SK-N-SH treated with all-trans-retinoic acid at 6 μM for 48 hours (cell line): ENCODE results near the gene ANKS6.

Source experiments
- BACH2 ChIP-seq: fragments of 250-450 bp; sonication (Bioruptor Pico); IDR thresholded peaks from 2 replicates; pipeline ENCODE4 v1.9.0; 2021; ENCODE audit warnings: mild to moderate bottlenecking, borderline replicate concordance
- GLIS3 ChIP-seq: fragments of 250-450 bp; sonication (Bioruptor Pico); IDR thresholded peaks from 2 replicates; pipeline ENCODE4 v1.5.0; 2020; ENCODE audit warnings: mild to moderate bottlenecking, moderate library complexity
- ISL1 ChIP-seq: fragments of 250-450 bp; sonication (Bioruptor Pico); IDR thresholded peaks from 2 replicates; pipeline ENCODE4 v2.1.2; 2022; ENCODE audit warnings: mild to moderate bottlenecking, moderate library complexity
- PPARA ChIP-seq: fragments of 250-450 bp; sonication (Bioruptor Pico); IDR thresholded peaks from 2 replicates; pipeline ENCODE4 v1.5.0; 2020; ENCODE audit warnings: mild to moderate bottlenecking, borderline replicate concordance
- RARB ChIP-seq: fragments of 250-450 bp; sonication (Bioruptor Pico); IDR thresholded peaks from 2 replicates; pipeline ENCODE4 v1.8.0; 2021; ENCODE audit warnings: mild to moderate bottlenecking, moderate library complexity
- ZC3H10 ChIP-seq: fragments of 250-450 bp; sonication (Bioruptor Pico); IDR thresholded peaks from 2 replicates; pipeline ENCODE4 v1.5.1; 2021; ENCODE audit warnings: mild to moderate bottlenecking, moderate library complexity
- ZFP3 ChIP-seq: fragments of 250-450 bp; sonication (Bioruptor Pico); IDR thresholded peaks from 2 replicates; pipeline ENCODE4 v1.5.0; 2020; ENCODE audit warnings: mild to moderate bottlenecking, moderate library complexity

DNA sequence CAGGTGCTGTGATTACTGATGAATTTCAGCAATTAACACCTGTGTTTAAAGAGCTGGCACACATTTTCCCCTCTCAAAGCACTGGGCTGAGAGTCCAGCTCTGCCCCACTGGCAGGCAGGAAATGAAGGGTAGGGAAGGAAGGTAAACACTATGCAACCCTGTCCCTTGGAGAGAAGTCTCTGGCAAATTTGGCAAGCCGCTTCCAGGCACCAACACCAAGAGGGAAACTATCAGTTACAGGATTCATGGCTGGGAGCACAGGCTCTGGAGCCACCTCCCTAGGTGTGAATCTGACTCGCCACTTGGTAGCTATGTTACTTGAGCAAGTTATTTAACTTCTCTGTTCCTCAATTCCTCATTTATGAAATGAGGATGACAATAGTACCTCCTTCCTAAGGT lies 3.3 kb downstream of the ANKS6 start:
- TF ChIP-seq BACH2 (CRISPR knock-in tag) (no peak), PPARA (CRISPR knock-in tag) (no peak), ISL1 (CRISPR knock-in tag) (no peak), ZFP3 (CRISPR knock-in tag) (no peak), GLIS3 (no peak), ZC3H10 (CRISPR knock-in tag) (no peak), RARB (CRISPR knock-in tag) (no peak)
